GM12878 (cell line): ENCODE data around the gene MYCT1. TPM values are rescaled to one million over a fixed set of nuclear protein-coding genes. Genes with fewer than 3 reads are reported as not detected.

Source experiments
- BHLHE40 ChIP-seq, 2 experiments: fragments of 450-650 bp in 1 of 2; IDR thresholded peaks; 2 replicates each; pipeline ENCODE4 v1.6.1; 2011 to 2017; ENCODE audit warnings: low read depth in 2 of 2, borderline replicate concordance in 1 of 2, improper control_type of control experiment in 1 of 2, low read length in 1 of 2, mild to moderate bottlenecking in 1 of 2
- EED ChIP-seq: sonication (generic); IDR thresholded peaks from 2 replicates; pipeline ENCODE4 v1.6.1; 2016; ENCODE audit warnings: antibody characterized with exemption, low read depth
- HDAC2 ChIP-seq: fragments of 200-600 bp; sonication (generic); IDR thresholded peaks from 2 replicates; pipeline ENCODE4 v1.6.1; 2017
- NFIC ChIP-seq: IDR thresholded peaks from 2 replicates; pipeline ENCODE4 v1.6.1; 2012; ENCODE audit warnings: low read depth, mild to moderate bottlenecking, inconsistent platforms, low read length, moderate library complexity
- TCF12 ChIP-seq: IDR thresholded peaks from 2 replicates; pipeline ENCODE4 v1.6.1; 2011; ENCODE audit warnings: low read depth, mild to moderate bottlenecking, low read length
- ZNF622 ChIP-seq: fragments of 450-650 bp; IDR thresholded peaks from 2 replicates; pipeline ENCODE4 v1.6.1; 2017; ENCODE audit warnings: mild to moderate bottlenecking, inconsistent platforms
- polyA plus RNA-seq, 11 experiments: library from polyadenylated mRNA; depleted of rRNA in 4 of 11; unstranded in 6 of 11; stranded (reverse) in 5 of 11; fragments of >200 nt; fragmentation: Nextera tagmentation in 4 of 11; fragmentation: Illumina TruSeq in 1 of 11; extraction: Ambion mirVana in 4 of 11; extraction: Trizol in 1 of 11; gene quantifications; 1 replicate in 1 of 11; 2 replicates in 10 of 11; pipeline versions ENCODE4 v1.2.1 to v1.2.3, GENCODE V29; 2011 to 2016; ENCODE audit warnings: inconsistent platforms in 2 of 11, missing spikeins in 2 of 11, low read depth in 1 of 11
- total RNA-seq, 4 experiments: library from RNA; depleted of rRNA in 3 of 4; stranded (reverse); fragments of >200 nt in 3 of 4; fragmentation: Illumina TruSeq in 1 of 4; extraction: Trizol in 1 of 4; gene quantifications; 2 replicates each; pipeline versions ENCODE4 v1.2.1 to v1.2.3, GENCODE V29; 2013 to 2021
- TF ChIP-seq, protein P1 (sequence below): IDR thresholded peaks from 2 replicates; pipeline ENCODE4 v1.6.1; 2012; ENCODE audit warnings: low read depth, low read length, improper control_type of control experiment
- TF ChIP-seq, protein P2 (sequence below): fragments of 150-350 bp; IDR thresholded peaks from 2 replicates; pipeline ENCODE4 v1.6.1; 2016; ENCODE audit warnings: low read depth, low read length
- TF ChIP-seq, protein P3 (sequence below): fragments of 450-650 bp; IDR thresholded peaks from 2 replicates; pipeline ENCODE4 v1.6.1; 2016; ENCODE audit warnings: mild to moderate bottlenecking

MYCT1 gene
- total and polyA plus RNA-seq, 10 of the 15 experiments (the other 5 are each of a cell fraction or from before 2014, with no cell fraction given), result 0.15 TPM; not detected in 9

DNA sequence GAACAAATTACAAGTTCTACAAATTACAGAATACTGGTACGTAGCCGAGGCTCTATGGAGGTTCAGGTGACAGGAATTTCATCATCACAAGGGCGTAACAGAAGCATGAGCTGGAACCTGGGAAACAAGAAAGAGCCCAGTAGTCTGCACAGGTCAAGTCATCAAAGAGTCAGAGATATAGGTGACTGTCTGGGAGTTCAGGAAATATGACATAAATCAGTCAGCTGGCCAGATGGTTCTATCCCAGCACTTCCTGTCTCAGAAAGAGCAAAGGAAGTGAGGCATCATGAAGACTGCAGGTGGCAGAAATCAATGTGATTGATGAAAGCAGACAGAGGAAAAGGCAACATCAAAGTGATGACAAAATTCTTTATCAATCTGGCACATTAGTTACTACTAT lies 23.3 kb downstream of the MYCT1 start (continued):
- TF ChIP-seq, protein P1, sequence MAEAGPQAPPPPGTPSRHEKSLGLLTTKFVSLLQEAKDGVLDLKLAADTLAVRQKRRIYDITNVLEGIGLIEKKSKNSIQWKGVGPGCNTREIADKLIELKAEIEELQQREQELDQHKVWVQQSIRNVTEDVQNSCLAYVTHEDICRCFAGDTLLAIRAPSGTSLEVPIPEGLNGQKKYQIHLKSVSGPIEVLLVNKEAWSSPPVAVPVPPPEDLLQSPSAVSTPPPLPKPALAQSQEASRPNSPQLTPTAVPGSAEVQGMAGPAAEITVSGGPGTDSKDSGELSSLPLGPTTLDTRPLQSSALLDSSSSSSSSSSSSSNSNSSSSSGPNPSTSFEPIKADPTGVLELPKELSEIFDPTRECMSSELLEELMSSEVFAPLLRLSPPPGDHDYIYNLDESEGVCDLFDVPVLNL, result no peak
- TF ChIP-seq, protein P2, sequence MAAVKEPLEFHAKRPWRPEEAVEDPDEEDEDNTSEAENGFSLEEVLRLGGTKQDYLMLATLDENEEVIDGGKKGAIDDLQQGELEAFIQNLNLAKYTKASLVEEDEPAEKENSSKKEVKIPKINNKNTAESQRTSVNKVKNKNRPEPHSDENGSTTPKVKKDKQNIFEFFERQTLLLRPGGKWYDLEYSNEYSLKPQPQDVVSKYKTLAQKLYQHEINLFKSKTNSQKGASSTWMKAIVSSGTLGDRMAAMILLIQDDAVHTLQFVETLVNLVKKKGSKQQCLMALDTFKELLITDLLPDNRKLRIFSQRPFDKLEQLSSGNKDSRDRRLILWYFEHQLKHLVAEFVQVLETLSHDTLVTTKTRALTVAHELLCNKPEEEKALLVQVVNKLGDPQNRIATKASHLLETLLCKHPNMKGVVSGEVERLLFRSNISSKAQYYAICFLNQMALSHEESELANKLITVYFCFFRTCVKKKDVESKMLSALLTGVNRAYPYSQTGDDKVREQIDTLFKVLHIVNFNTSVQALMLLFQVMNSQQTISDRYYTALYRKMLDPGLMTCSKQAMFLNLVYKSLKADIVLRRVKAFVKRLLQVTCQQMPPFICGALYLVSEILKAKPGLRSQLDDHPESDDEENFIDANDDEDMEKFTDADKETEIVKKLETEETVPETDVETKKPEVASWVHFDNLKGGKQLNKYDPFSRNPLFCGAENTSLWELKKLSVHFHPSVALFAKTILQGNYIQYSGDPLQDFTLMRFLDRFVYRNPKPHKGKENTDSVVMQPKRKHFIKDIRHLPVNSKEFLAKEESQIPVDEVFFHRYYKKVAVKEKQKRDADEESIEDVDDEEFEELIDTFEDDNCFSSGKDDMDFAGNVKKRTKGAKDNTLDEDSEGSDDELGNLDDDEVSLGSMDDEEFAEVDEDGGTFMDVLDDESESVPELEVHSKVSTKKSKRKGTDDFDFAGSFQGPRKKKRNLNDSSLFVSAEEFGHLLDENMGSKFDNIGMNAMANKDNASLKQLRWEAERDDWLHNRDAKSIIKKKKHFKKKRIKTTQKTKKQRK, result no peak
- TF ChIP-seq ZNF622, result no peak
- TF ChIP-seq, protein P3, sequence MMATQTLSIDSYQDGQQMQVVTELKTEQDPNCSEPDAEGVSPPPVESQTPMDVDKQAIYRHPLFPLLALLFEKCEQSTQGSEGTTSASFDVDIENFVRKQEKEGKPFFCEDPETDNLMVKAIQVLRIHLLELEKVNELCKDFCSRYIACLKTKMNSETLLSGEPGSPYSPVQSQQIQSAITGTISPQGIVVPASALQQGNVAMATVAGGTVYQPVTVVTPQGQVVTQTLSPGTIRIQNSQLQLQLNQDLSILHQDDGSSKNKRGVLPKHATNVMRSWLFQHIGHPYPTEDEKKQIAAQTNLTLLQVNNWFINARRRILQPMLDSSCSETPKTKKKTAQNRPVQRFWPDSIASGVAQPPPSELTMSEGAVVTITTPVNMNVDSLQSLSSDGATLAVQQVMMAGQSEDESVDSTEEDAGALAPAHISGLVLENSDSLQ, result no peak
- TF ChIP-seq EED, result no peak
- no peak for TF ChIP-seq HDAC2
- TF ChIP-seq TCF12, result no peak
- TF ChIP-seq BHLHE40 (IDR thresholded peaks at IDR 0.05; ENCODE audit: borderline replicate concordance in 1 of 2, low read depth in 2 of 2, low read length in 1 of 2), result no peak
- no peak for TF ChIP-seq NFIC
